Renal cortex interstitium (tissue), 11 donors: ENCODE data around the gene CRYGD. TPM values are rescaled to one million over a fixed set of nuclear protein-coding genes. Genes with fewer than 3 reads are reported as not detected.
"Not testable (repeated sequence)": the region's sequence is repeated elsewhere in the genome, so short reads cannot be mapped to it uniquely, and the experiment has no call there.

ENCODE experiments used
- DNase-seq, 11 donors: peaks; one replicate each; pipeline ENCODE4 v3.0.0-alpha.2; 2013; ENCODE audit warnings: low read depth in 9 of 11, low spot score in 4 of 11; ENCODE audit errors: extremely low read depth in 1 of 11
- polyA plus RNA-seq, 3 donors: library from polyadenylated mRNA; unstranded; fragments of 120-200 nt; gene quantifications; one replicate each; pipeline ENCODE4 v1.2.1, GENCODE V29; 2013; ENCODE audit not compliant: insufficient read length in 3 of 3

Gene CRYGD
- polyA plus RNA-seq, 3 donors: 0.31 to 0.59 TPM; not detected in 1

- no peak for DNase-seq
These were observed 11.7 kb upstream of the CRYGD start for GRCh38 chr2:208135794-208136715.

GRCh38 chr2:208134928-208135586 is 10.7 kb upstream of the CRYGD start:
- DNase-seq: no peak

GRCh38 chr2:208130712-208131110 is 6.4 kb upstream of the CRYGD start:
- DNase-seq: no peak

GRCh38 chr2:208129744-208130711 is 5.7 kb upstream of the CRYGD start, which contains the start of gene CRYGC:
TSS of gene CRYGC (minus strand) at chr2:208129828. CDS start at chr2:208129792, 36 bp downstream.
- DNase-seq: no peak

- DNase-seq: no peak
These were observed 3.8 kb upstream of the CRYGD start for GRCh38 chr2:208128136-208128535.

GRCh38 chr2:208127090-208127489 is 2.8 kb upstream of the CRYGD start:
- DNase-seq: no peak

- no peak for DNase-seq
These were observed 927 bp upstream of the CRYGD start for GRCh38 chr2:208125251-208125650.

GRCh38 chr2:208122248-208122647 is 2.1 kb downstream of the CRYGD start:
- no peak for DNase-seq

GRCh38 chr2:208118918-208119317 is 5.4 kb downstream of the CRYGD start:
- no peak for DNase-seq

GRCh38 chr2:208117390-208117789 is 6.9 kb downstream of the CRYGD start:
- not testable (repeated sequence) for DNase-seq

GRCh38 chr2:208112969-208113368 is 11.4 kb downstream of the CRYGD start:
- DNase-seq: no peak

- not testable (repeated sequence) for DNase-seq
These were observed 12.0 kb downstream of the CRYGD start for GRCh38 chr2:208112273-208112745.

- DNase-seq: no peak
These were observed 20.7 kb downstream of the CRYGD start for GRCh38 chr2:208103616-208104015.

GRCh38 chr2:208101716-208102631 is 22.4 kb downstream of the CRYGD start:
- no peak for DNase-seq

GRCh38 chr2:208099682-208100470 is 24.4 kb downstream of the CRYGD start:
- DNase-seq: no peak

- not testable (repeated sequence) for DNase-seq
These were observed 25.6 kb downstream of the CRYGD start for GRCh38 chr2:208098701-208099100.

GRCh38 chr2:208098267-208098666 is 26.1 kb downstream of the CRYGD start:
- no peak for DNase-seq
